CD4-positive, alpha-beta T cell treated with Interleukin-6 at 100 ng/mL for 8 hours (primary cell): ENCODE measurements around the gene MDN1.
A peak's percentile ranks its signal among the peaks of the same experiment; 100 is the strongest.

Source experiments
- DNase-seq: peaks from one replicate; pipeline ENCODE4 v3.0.0-alpha.2; 2020; ENCODE audit warnings: mixed read lengths, low spot score

Gene MDN1

GRCh38 chr6:89596484-89596883 lies 223.1 kb downstream of the MDN1 start:
- DNase-seq = no peak

GRCh38 chr6:89596056-89596455 lies 223.5 kb downstream of the MDN1 start:
- peak; percentile 5 for DNase-seq
